Suppressor macrophage treated with lipopolysaccharide for 4 hours (primary cell): ENCODE measurements around the gene CIBAR2.

Source experiments
- DNase-seq: peaks from one replicate; pipeline ENCODE4 v3.0.0-alpha.2; 2020

Gene CIBAR2

DNA sequence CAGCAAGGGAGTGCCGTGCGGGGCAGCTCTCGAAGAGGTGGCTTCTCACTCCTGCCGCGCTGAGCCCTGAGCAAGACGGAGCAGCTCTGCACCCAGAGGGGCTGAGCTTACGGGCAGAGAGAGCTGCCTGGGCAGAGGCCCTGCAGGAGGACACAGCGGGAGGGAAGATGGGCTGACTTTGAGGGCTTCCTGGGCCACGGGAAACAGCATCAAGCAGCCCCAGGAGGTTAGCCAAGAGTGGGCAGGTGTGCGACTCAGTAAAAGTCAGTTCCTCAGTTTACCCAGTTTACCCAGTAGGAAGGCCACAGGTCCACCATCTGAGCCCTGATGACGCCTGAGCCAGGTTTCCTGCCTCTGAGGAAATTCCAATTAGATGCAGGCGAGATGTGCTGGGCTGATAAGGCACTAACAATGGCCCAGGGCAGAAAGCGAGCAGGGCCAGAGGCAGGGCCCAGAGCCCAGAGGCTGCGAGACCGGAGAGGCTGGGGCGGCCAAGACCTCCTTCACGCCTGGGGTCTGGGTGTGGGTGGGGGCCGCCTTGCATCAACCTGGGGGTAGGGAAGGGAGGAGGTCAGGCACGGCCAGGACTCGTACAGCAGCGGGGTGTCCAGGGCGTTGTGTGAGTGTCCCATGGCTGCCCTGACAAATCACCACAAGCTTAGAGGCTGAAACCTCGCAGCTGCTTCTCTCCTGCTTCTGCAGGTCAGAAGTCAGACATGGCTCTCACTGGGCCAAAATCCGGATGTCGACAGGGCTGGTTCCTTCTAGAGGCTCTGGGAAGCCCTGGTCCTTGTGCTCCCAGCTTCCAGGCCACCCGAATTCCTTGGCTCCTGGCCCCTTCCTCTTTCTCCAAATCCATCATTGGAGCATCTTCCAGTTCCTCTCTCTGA, 32.0 kb upstream of the CIBAR2 start:
- no peak for DNase-seq

GRCh38 chr16:85142771-85143211, 30.5 kb upstream of the CIBAR2 start:
- DNase-seq, result no peak

DNA sequence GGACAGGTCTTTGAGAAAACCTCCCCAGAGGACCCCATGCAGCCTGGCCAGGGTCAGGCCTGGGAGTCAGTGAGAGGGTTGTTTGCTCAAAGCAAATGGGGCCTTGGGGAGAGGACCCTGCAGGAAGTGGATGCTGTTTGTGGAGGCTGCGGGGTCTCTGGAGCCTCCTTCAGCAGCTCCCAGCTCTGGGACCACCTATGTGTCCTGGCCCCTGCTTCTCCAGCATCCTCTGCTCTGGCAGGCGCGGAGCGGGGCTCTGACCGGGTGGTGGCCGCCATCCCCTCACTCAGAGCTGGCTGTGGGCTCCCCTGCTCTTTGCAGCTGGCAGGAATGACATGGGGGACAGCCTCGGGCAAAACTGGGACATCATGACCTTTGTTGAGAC, 29.8 kb upstream of the CIBAR2 start:
- no peak for DNase-seq

- no peak for DNase-seq
Measured at GRCh38 chr16:85141491-85142128, 29.3 kb upstream of the CIBAR2 start.

DNA sequence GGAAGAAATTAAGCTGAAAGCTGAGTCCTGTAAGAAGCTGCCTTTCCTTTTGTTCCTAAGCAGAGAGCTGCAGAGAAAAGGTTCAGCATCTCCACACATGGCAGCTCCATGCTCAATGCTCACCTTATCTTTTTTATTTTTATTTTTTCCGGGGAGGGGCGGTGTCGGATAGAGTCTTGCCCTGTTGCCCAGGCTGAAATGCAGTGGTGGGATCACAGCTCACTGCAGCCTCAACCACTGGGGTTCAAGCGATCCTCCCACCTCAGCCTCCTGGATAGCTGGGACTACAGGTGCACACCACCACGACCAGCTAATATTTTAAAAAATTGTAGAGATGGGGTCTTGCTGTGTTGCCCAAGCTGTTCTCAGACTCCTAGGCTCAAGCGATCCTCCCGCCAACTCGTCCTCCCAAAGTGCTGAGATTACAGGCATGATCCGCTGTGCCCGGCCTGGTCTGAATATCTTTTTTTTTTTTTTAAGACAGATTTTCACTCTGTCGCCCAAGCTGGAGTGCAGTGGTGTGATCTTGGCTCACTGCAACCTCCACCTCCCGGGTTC, 28.3 kb upstream of the CIBAR2 start:
- DNase-seq, result no peak

- no peak for DNase-seq
Measured at GRCh38 chr16:85139881-85140339, 27.6 kb upstream of the CIBAR2 start.

- DNase-seq, result no peak
Measured at GRCh38 chr16:85138825-85139627, 26.8 kb upstream of the CIBAR2 start.

GRCh38 chr16:85138073-85138824, 26.0 kb upstream of the CIBAR2 start:
- DNase-seq, result no peak

GRCh38 chr16:85137323-85138072, 25.2 kb upstream of the CIBAR2 start:
- peak; percentile 77 for DNase-seq

DNA sequence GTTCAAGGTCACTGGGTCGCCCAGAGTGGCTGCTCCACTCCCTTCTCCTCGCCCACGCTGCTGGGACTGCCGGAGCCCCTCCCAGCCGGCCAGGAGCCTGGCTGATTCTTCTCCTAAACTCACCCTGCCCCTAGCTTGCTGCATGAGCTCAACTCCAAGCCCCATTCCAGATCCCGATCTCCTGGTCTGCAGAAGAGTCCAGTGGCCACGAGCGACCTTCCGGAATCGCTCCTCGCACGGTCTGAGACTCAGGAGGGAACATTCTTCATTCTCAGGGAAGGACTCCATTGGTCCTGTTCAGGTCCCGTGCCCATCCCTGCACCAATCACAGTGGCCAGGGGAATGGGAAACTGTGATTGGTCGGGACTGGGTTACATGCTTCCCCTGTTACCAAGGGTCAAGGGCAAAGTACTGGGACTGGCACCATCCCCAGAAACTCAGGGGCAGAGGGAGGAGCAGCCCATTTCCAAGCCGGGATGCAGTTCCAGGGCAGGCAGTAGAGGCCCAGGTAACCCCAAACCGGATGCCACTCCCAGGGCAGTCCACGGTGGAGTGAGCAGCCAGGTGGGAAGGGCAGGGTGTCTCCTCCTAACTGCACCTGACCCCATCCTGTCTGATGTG, 24.5 kb upstream of the CIBAR2 start:
- DNase-seq, result peak; percentile 44

DNA sequence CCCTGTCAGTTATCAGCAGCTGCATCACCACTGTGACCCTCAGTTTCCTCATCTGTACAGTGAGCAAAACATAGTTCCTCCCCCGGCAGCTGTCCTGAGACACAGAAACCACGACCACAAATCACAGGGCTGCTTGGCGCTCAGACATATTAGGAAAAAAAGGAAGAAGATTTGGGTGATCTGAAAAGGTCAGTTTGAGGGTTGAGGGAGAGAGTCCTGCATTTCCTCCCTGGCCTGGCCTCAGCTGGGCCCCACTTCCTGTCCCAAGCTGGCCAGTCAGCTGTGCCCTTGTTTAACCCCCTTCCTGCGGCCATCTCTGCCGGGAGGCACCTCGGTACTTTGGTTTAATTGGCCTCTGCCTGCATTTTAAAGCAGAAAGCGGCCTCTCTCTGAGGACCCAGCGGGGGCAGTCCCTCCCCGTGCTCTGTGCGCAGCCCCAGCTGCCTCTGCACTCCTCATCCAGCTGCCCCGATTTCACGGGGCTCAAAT, 24.0 kb upstream of the CIBAR2 start:
- peak; percentile 91 for DNase-seq

DNA sequence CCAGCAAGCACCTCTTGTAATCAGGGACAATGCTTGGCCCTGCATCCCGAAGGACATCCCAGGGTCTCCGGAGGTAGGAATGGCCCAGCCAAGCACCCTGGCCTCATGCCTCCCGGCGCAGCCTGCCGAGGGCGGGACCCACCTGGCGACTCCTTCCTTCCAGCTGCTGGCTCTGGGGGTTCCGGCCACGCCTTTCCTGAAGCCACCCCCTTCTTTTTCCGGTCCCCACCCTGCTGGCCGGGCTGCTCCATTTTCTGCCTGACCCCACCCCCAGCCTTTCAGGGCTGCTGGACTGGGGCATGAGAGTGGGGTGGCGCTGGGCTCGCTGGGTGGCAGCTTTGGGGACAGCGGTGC, 22.5 kb upstream of the CIBAR2 start:
- no peak for DNase-seq

GRCh38 chr16:85134076-85134788, 22.0 kb upstream of the CIBAR2 start:
- DNase-seq, result no peak

GRCh38 chr16:85133290-85133599, 21.0 kb upstream of the CIBAR2 start:
- DNase-seq, result no peak

GRCh38 chr16:85132456-85133289, 20.4 kb upstream of the CIBAR2 start:
- no peak for DNase-seq

DNA sequence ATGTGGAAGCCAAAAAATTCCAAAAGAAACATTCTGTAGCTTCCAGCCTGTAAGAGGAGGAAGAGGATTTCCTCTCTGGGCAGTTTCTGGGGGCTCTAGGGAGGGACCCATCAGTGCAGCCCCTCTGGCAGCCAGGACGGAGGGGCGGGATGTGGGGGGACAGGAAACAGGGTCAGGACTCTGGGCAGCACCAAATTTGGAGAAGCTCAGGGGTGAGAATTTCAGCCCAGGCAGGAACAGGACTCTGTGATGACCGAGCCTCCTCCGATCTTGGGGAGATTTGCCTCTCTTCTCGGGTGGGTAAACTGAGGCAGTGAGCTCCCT, 18.4 kb upstream of the CIBAR2 start:
- DNase-seq, result no peak

DNA sequence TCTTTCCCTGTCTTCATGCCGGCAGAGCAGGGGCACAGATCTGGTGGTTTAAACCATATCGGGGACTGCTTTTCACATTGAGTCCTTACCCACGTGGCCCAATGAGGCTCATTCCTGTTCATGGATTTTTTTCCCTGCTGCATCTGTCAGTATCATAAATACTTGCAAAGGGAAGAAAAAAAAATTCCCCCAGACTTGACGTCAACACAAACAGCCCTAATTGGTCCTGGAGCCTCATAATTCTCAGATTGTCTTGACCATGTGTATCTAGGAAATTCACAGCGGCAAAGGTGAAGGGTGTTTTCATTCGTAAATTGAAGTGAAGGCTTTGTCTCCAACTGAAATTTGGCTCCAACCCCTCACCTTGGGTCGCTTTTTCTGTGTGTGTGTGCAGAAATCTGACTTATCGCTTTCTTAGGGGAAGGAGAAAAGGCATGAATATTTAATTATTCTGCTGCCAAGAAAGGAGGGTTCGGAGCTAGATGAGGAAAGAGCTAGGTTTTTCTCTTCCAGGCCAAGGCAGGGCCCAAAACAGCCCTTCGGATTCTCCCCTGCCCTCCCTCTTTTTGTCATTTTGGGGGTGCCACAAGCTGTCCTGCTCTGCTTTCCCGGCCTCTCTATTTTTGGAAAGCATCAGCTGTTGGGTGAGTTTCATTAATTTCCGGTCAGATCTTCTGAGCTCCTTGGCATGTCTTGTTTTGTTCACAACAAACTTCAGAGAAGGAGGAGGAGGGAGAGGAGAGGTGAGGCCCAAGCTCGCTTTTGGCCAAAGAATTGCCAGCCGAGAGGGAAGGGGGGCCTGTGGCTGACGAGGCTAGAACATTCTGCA, 17.8 kb upstream of the CIBAR2 start:
- DNase-seq, result no peak

- DNase-seq, result no peak
Measured at GRCh38 chr16:85128079-85128837, 16.0 kb upstream of the CIBAR2 start.
